ENCODE data around the gene NUDT6. TPM values are rescaled to one million over a fixed set of nuclear protein-coding genes. Genes with fewer than 3 reads are reported as not detected.
A peak's percentile ranks its signal among the peaks of the same experiment; 100 is the strongest.

NUDT6 gene
- polyA plus RNA-seq, 1 donor: 8.6 TPM

- no peaks in the 10 kb centered on the region for H3K9me3 ChIP-seq (ENCODE audit: control insufficient read depth, low read depth, low read length)
- H3K4me1 ChIP-seq (ENCODE audit: control insufficient read depth, insufficient read depth, low read length): peaks cover 9% of the 10 kb centered on the region
- DNase-seq: no peak
- H3K4me3 ChIP-seq (ENCODE audit: low read length): no peak overlapping the region
- H3K27me3 ChIP-seq (ENCODE audit: control insufficient read depth, insufficient read depth, low read length): no peaks in the 10 kb centered on the region
- 94% methylated on average over 3 of the region's 5 CpGs for WGBS (ENCODE audit: insufficient coverage, low lambda C conversion rate)
- no peak overlapping the region for H3K27ac ChIP-seq (ENCODE audit: low read length)
- H3K36me3 ChIP-seq (ENCODE audit: control insufficient read depth, insufficient read depth, low read length): peaks cover 4% of the 10 kb centered on the region
Observed at GRCh38 chr4:122917731-122918130, 4.7 kb downstream of the NUDT6 start.

DNA sequence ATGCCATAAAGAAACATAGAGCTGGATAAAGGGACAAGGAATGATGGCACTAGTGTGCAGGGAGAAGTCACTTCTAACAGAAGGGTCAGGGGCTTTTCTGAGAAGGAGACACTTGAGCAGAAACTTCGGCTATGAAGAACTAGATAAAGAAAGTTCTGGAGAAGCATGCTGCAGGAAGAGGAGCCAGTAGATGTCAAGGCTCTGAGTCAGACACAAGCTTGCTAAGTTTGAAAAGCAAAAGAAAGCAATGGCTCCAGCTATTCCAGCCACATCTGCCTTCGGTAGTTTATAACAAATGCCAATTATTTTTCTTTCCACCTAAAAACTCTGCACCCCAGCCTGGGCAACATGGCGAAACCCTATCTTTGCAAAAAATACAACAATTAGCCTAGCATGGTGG, 7.5 kb downstream of the NUDT6 start:
- Histone ChIP-seq H3K27ac (ENCODE audit: low read length) (no peak overlapping the region), H3K4me3 (ENCODE audit: low read length) (no peak overlapping the region)

GRCh38 chr4:122914292-122914904, 8.0 kb downstream of the NUDT6 start:
- Histone ChIP-seq H3K36me3 (ENCODE audit: control insufficient read depth, insufficient read depth, low read length) (peaks cover 4% of the 10 kb centered on the region), H3K27me3 (ENCODE audit: control insufficient read depth, insufficient read depth, low read length) (no peaks in the 10 kb centered on the region), H3K4me3 (ENCODE audit: low read length) (no peak overlapping the region), H3K9me3 (ENCODE audit: control insufficient read depth, low read depth, low read length) (no peaks in the 10 kb centered on the region), H3K4me1 (ENCODE audit: control insufficient read depth, insufficient read depth, low read length) (no peaks in the 10 kb centered on the region), H3K27ac (ENCODE audit: low read length) (no peak overlapping the region)
- DNase-seq: peak in 1 of 2 donors; percentile 42
- 49% methylated on average over 2 of the region's 4 CpGs for WGBS (ENCODE audit: insufficient coverage, low lambda C conversion rate)

More for the DNA sequence above, 7.5 kb downstream of the NUDT6 start:
- H3K36me3 ChIP-seq (ENCODE audit: control insufficient read depth, insufficient read depth, low read length): peaks cover 4% of the 10 kb centered on the region
- DNase-seq: no peak
- no CpG with 5 or more reads among the region's 3 CpGs for WGBS (ENCODE audit: insufficient coverage, low lambda C conversion rate)
- H3K4me1 ChIP-seq (ENCODE audit: control insufficient read depth, insufficient read depth, low read length): no peaks in the 10 kb centered on the region
- no peaks in the 10 kb centered on the region for H3K9me3 ChIP-seq (ENCODE audit: control insufficient read depth, low read depth, low read length)
- H3K27me3 ChIP-seq (ENCODE audit: control insufficient read depth, insufficient read depth, low read length): no peaks in the 10 kb centered on the region

GRCh38 chr4:122912810-122913575, 9.4 kb downstream of the NUDT6 start:
- Histone ChIP-seq H3K27me3 (ENCODE audit: control insufficient read depth, insufficient read depth, low read length) (no peaks in the 10 kb centered on the region), H3K27ac (ENCODE audit: low read length) (no peak overlapping the region), H3K4me3 (ENCODE audit: low read length) (no peak overlapping the region), H3K36me3 (ENCODE audit: control insufficient read depth, insufficient read depth, low read length) (peaks cover 4% of the 10 kb centered on the region), H3K4me1 (ENCODE audit: control insufficient read depth, insufficient read depth, low read length) (no peaks in the 10 kb centered on the region), H3K9me3 (ENCODE audit: control insufficient read depth, low read depth, low read length) (no peaks in the 10 kb centered on the region)
- WGBS (ENCODE audit: insufficient coverage, low lambda C conversion rate): no CpG with 5 or more reads among the region's 1 CpG
- no peak for DNase-seq

- H3K27ac ChIP-seq (ENCODE audit: low read length): no peak overlapping the region
- peaks cover 2% of the 10 kb centered on the region for H3K36me3 ChIP-seq (ENCODE audit: control insufficient read depth, insufficient read depth, low read length)
- no peaks in the 10 kb centered on the region for H3K4me1 ChIP-seq (ENCODE audit: control insufficient read depth, insufficient read depth, low read length)
- no peak for DNase-seq
- WGBS (ENCODE audit: insufficient coverage, low lambda C conversion rate): 83% methylated on average over 1 of the region's 1 CpG
- H3K27me3 ChIP-seq (ENCODE audit: control insufficient read depth, insufficient read depth, low read length): no peaks in the 10 kb centered on the region
- no peaks in the 10 kb centered on the region for H3K9me3 ChIP-seq (ENCODE audit: control insufficient read depth, low read depth, low read length)
- no peak overlapping the region for H3K4me3 ChIP-seq (ENCODE audit: low read length)
Observed at GRCh38 chr4:122911588-122911987, 10.8 kb downstream of the NUDT6 start.

DNA sequence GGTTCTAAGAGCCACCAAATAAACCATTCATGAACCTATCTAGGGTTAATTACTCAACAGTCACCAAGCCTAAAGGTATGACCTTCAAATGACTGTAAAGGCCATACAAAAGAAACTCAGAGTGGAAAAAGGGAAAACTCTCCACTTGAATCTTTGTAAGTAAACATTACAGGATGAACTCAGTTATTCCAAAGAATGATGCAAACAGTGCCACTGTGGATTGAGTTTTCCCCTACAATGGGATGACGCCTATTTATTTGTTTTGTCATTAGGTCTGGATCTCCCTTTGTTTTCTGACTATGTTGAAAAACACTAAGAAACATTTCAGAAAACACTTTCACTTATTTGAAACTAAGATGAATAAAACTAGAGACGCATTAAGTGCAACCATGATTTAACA, 12.7 kb downstream of the NUDT6 start:
- 100% methylated on average over 2 of the region's 2 CpGs for WGBS (ENCODE audit: insufficient coverage, low lambda C conversion rate)

DNA sequence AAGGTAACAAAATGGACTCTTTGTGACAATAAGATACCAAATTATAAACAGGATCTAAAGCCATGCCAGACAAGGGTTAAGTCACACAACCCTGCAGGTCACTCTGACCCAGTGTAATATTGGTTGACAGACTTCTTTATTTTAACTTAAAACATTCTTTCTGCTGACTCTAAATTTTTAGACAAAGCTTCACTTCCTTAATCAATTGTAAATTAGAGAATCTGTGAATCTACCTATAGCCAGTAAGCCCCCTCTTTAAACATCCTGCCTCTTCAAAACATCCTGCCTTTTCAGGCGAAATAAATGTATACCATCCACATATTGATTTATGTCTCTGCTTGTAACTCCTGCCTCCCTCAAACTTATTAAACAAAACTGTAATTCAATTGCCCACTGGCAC, 14.2 kb downstream of the NUDT6 start:
- Histone ChIP-seq H3K27ac (ENCODE audit: low read length) (no peak overlapping the region), H3K27me3 (ENCODE audit: control insufficient read depth, insufficient read depth, low read length) (no peaks in the 10 kb centered on the region), H3K4me3 (ENCODE audit: low read length) (no peak overlapping the region), H3K4me1 (ENCODE audit: control insufficient read depth, insufficient read depth, low read length) (no peaks in the 10 kb centered on the region), H3K9me3 (ENCODE audit: control insufficient read depth, low read depth, low read length) (no peaks in the 10 kb centered on the region), H3K36me3 (ENCODE audit: control insufficient read depth, insufficient read depth, low read length) (peaks cover 4% of the 10 kb centered on the region)
- no peak for DNase-seq
- WGBS (ENCODE audit: insufficient coverage, low lambda C conversion rate): no CpG with 5 or more reads among the region's 1 CpG

More for the DNA sequence above, 12.7 kb downstream of the NUDT6 start:
- Histone ChIP-seq H3K9me3 (ENCODE audit: control insufficient read depth, low read depth, low read length) (no peaks in the 10 kb centered on the region), H3K4me3 (ENCODE audit: low read length) (no peak overlapping the region), H3K4me1 (ENCODE audit: control insufficient read depth, insufficient read depth, low read length) (no peaks in the 10 kb centered on the region), H3K27ac (ENCODE audit: low read length) (no peak overlapping the region), H3K27me3 (ENCODE audit: control insufficient read depth, insufficient read depth, low read length) (no peaks in the 10 kb centered on the region), H3K36me3 (ENCODE audit: control insufficient read depth, insufficient read depth, low read length) (peaks cover 4% of the 10 kb centered on the region)
- no peak for DNase-seq

DNA sequence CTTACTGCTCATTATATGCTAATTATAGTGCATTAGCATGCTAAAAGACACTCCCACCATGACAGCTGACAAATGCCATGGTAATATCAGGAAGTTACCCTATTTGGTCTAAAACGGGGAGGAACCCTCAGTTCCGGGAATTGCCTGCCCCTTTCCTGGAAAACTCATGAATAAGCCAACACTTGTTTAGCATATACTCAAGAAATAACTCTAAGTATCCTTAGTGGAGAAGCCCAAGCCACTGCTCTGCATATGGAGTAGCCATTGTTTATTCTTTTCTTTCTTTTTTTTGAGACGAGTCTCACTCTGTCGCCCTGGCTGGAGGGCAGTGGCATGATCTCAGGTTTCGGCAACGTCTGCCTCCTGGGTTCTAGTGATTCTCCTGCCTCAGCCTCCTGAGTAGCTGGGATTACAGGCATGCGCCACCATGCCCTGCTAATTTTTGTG, 15.5 kb downstream of the NUDT6 start:
- Histone ChIP-seq H3K27me3 (ENCODE audit: control insufficient read depth, insufficient read depth, low read length) (no peaks in the 10 kb centered on the region), H3K4me1 (ENCODE audit: control insufficient read depth, insufficient read depth, low read length) (no peaks in the 10 kb centered on the region), H3K27ac (ENCODE audit: low read length) (no peak overlapping the region), H3K36me3 (ENCODE audit: control insufficient read depth, insufficient read depth, low read length) (peaks cover 4% of the 10 kb centered on the region), H3K4me3 (ENCODE audit: low read length) (no peak overlapping the region), H3K9me3 (ENCODE audit: control insufficient read depth, low read depth, low read length) (no peaks in the 10 kb centered on the region)
- no peak for DNase-seq
- WGBS (ENCODE audit: insufficient coverage, low lambda C conversion rate): no CpG with 5 or more reads among the region's 7 CpGs

DNA sequence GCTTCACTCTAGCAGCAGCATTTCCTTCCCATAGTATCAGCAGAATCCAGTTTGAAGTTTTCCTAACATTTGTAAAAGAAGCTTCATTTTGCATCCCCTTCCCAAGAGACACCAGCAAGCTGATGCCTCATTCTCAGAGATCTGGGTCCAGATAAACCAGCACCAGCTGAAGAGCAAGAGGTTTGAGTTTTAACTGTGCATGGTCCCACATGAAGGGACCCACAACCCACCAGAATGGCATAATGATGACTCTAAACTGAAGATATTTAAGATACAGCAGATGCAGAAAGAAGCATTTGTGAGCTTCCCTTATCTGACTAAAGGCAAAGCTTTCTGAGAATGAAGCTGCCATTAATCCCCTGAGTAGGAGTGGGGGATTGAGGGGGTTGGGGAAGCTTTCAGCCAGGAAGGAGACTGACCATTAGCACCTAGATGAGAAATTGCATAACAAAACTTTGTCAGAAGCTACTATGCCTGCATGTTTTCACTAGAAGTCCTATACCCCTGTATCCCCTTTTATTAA, 18.6 kb downstream of the NUDT6 start:
- Histone ChIP-seq H3K4me1 (ENCODE audit: control insufficient read depth, insufficient read depth, low read length) (no peaks in the 10 kb centered on the region), H3K27me3 (ENCODE audit: control insufficient read depth, insufficient read depth, low read length) (no peaks in the 10 kb centered on the region), H3K9me3 (ENCODE audit: control insufficient read depth, low read depth, low read length) (no peaks in the 10 kb centered on the region), H3K4me3 (ENCODE audit: low read length) (no peak overlapping the region), H3K27ac (ENCODE audit: low read length) (no peak overlapping the region), H3K36me3 (ENCODE audit: control insufficient read depth, insufficient read depth, low read length) (peaks cover 4% of the 10 kb centered on the region)
- no peak for DNase-seq

DNA sequence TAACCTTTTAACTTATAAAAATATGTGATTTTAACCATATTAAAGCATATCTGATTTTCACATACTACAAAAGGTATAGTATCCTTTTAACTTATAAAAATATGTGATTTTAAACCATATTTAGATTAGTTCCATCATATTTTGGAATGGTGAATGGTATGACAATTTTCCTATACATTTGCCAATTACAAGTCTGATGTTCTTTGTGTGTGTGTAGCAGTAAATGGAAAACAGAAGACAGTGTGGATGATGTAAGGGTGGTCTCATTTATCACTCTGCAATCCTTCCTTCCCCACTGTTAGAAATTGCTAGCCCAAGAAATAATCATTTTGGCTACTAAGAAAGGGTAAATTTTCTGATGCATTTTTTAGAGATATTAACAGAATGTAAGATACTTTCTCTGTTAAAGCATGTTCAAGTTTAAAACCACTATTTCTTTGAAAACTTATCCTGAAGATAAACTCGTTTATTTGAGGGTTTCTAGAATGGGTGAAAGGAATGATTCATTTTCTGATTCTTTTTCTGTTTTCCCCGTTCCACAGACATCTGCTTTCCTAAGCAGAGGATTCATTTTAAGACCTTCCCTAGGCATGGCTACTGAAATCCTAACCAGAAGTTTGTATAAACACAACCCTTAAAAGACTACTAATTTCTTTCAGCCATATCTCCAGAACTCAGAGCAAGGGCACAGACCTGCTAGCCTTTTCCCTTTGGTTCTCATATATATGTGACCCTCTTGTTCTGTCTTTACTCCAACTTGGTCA, 21.0 kb downstream of the NUDT6 start:
- Histone ChIP-seq H3K4me3 (ENCODE audit: low read length) (no peak overlapping the region), H3K4me1 (ENCODE audit: control insufficient read depth, insufficient read depth, low read length) (no peaks in the 10 kb centered on the region), H3K9me3 (ENCODE audit: control insufficient read depth, low read depth, low read length) (no peaks in the 10 kb centered on the region), H3K36me3 (ENCODE audit: control insufficient read depth, insufficient read depth, low read length) (peaks cover 4% of the 10 kb centered on the region), H3K27me3 (ENCODE audit: control insufficient read depth, insufficient read depth, low read length) (no peaks in the 10 kb centered on the region), H3K27ac (ENCODE audit: low read length) (no peak overlapping the region)
- 78% methylated on average over 2 of the region's 2 CpGs for WGBS (ENCODE audit: insufficient coverage, low lambda C conversion rate)
- DNase-seq: no peak

Measured in large intestine (tissue), 3 donors.